CD4-positive, CD25-positive, alpha-beta regulatory T cell (primary cell): Measurements from ENCODE around the gene TPM3. TPM values are rescaled to one million over a fixed set of nuclear protein-coding genes. Genes with fewer than 3 reads are reported as not detected.
"Not testable (repeated sequence)": the region's sequence is repeated elsewhere in the genome, so short reads cannot be mapped to it uniquely, and the experiment has no call there.

ENCODE experiments used
- ATAC-seq, 2 donors: fragments of 150-1000 bp; cut with Tn5 transposase; one replicate each; pipeline ENCODE4 v1.10.0; 2021; ENCODE audit warnings: low read depth in 2 of 2, moderate number of reproducible peaks in 2 of 2, moderate library complexity in 1 of 2
- DNase-seq, 3 donors: peaks; one replicate each; pipeline versions ENCODE4 v3.0.0 to v3.0.0-alpha.2; 2012 to 2022; ENCODE audit warnings: mixed read lengths in 1 of 3
- H3K27ac ChIP-seq: one replicate; pipeline ENCODE4 v1.7.0; 2013; ENCODE audit warnings: mild to moderate bottlenecking, low read length; ENCODE audit not compliant: insufficient read depth, poor library complexity, severe bottlenecking
- H3K27me3 ChIP-seq: one replicate; pipeline ENCODE4 v1.7.0; 2013; ENCODE audit warnings: low read length; ENCODE audit not compliant: control insufficient read depth, insufficient read depth
- H3K36me3 ChIP-seq: one replicate; pipeline ENCODE4 v1.7.0; 2013; ENCODE audit warnings: mild to moderate bottlenecking, low read length, moderate library complexity; ENCODE audit not compliant: control insufficient read depth, insufficient read depth
- H3K4me1 ChIP-seq: 2 replicates; pipeline ENCODE4 v1.7.0; 2013; ENCODE audit warnings: mild to moderate bottlenecking, low read length; ENCODE audit not compliant: insufficient read depth, control insufficient read depth, poor library complexity, severe bottlenecking
- H3K4me3 ChIP-seq: one replicate; pipeline ENCODE4 v1.7.0; 2013; ENCODE audit warnings: low read depth, mild to moderate bottlenecking, low read length, moderate library complexity
- H3K9me3 ChIP-seq, 2 experiments: 1 replicate in 1 of 2; 2 replicates in 1 of 2; pipeline ENCODE4 v1.7.0; 2013; ENCODE audit warnings: low read length in 2 of 2, mild to moderate bottlenecking in 1 of 2, moderate library complexity in 1 of 2; ENCODE audit not compliant: control insufficient read depth in 2 of 2
- H3K27ac Mint-ChIP-seq, 3 donors: one replicate each; pipeline ENCODE4 v1.8.0; 2020 to 2022; ENCODE audit warnings: mild to moderate bottlenecking in 3 of 3, mixed read lengths in 3 of 3, moderate library complexity in 2 of 3
- H3K27me3 Mint-ChIP-seq: one replicate; pipeline ENCODE4 v1.8.0; 2022; ENCODE audit warnings: mild to moderate bottlenecking, mixed read lengths
- H3K36me3 Mint-ChIP-seq: one replicate; pipeline ENCODE4 v1.8.0; 2020; ENCODE audit warnings: mixed read lengths
- H3K4me1 Mint-ChIP-seq, 4 donors: one replicate each; pipeline ENCODE4 v1.8.0; 2020 to 2022; ENCODE audit warnings: mixed read lengths in 4 of 4, mild to moderate bottlenecking in 1 of 4
- H3K4me3 Mint-ChIP-seq, 4 donors: one replicate each; pipeline ENCODE4 v1.8.0; 2020 to 2022; ENCODE audit warnings: mild to moderate bottlenecking in 4 of 4, mixed read lengths in 4 of 4, moderate library complexity in 3 of 4
- H3K9me3 Mint-ChIP-seq, 7 donors: one replicate each; pipeline ENCODE4 v1.8.0; 2020 to 2022; ENCODE audit warnings: mixed read lengths in 7 of 7, mild to moderate bottlenecking in 3 of 7, moderate library complexity in 2 of 7
- polyA plus RNA-seq, 4 donors: library from polyadenylated mRNA; unstranded; fragments of 300-500 nt; fragmentation: Illumina TruSeq; gene quantifications; one replicate each; pipeline ENCODE4 v1.2.3, GENCODE V29; 2021
- total RNA-seq: library from RNA; stranded (reverse); gene quantifications from one replicate; pipeline ENCODE4 v1.2.3, GENCODE V29; 2022

Gene TPM3
- total and polyA plus RNA-seq, 5 donors from 2014 or later: 412 to 1,027 (median 807) TPM

GRCh38 chr1:154154053-154154452 lies 37.8 kb downstream of the TPM3 start:
- H3K9me3 ChIP-seq: no peaks in the 10 kb centered on the region
- Mint-ChIP-seq H3K27ac (peak overlapping the region; percentile 85 to 91 (median 91)), H3K4me3 (peak overlapping the region in 1 of 4 donors; percentile 18), H3K27me3 (no peaks in the 10 kb centered on the region), H3K9me3 (peaks cover 0 to 4% (median 0%) of the 10 kb centered on the region in 7 donors), H3K4me1 (peaks cover 30 to 61% (median 41%) of the 10 kb centered on the region in 4 donors), H3K36me3 (peaks cover 31% of the 10 kb centered on the region)
- DNase-seq (no peak), ATAC-seq (no peak)
- peaks cover 22% of the 10 kb centered on the region for H3K36me3 ChIP-seq
- no peaks in the 10 kb centered on the region for H3K27me3 ChIP-seq
- H3K4me1 ChIP-seq: peaks cover 46% of the 10 kb centered on the region
- H3K27ac ChIP-seq: peak overlapping the region; percentile 78
- H3K4me3 ChIP-seq: no peak overlapping the region

GRCh38 chr1:154151311-154151710 lies 40.6 kb downstream of the TPM3 start:
- Mint-ChIP-seq H3K4me1 (peaks cover 17 to 37% (median 24%) of the 10 kb centered on the region in 4 donors), H3K9me3 (no peaks in the 10 kb centered on the region), H3K36me3 (peaks cover 16% of the 10 kb centered on the region), H3K27ac (peak overlapping the region in 2 of 3 donors; percentile 69 to 75), H3K4me3 (no peak overlapping the region), H3K27me3 (no peaks in the 10 kb centered on the region)
- no peaks in the 10 kb centered on the region for H3K9me3 ChIP-seq
- ATAC-seq: no peak
- peaks cover 23% of the 10 kb centered on the region for H3K4me1 ChIP-seq
- H3K27me3 ChIP-seq: no peaks in the 10 kb centered on the region
- H3K36me3 ChIP-seq: peaks cover 14% of the 10 kb centered on the region
- H3K27ac ChIP-seq: no peak overlapping the region
- no peak for DNase-seq
- no peak overlapping the region for H3K4me3 ChIP-seq

GRCh38 chr1:154148807-154149206 lies 43.1 kb downstream of the TPM3 start:
- DNase-seq (peak in 1 of 3 donors; percentile 37), ATAC-seq (no peak)
- no peak overlapping the region for H3K27ac ChIP-seq
- Mint-ChIP-seq H3K4me3 (no peak overlapping the region), H3K4me1 (peaks cover 8 to 21% (median 14%) of the 10 kb centered on the region in 4 donors), H3K36me3 (peaks cover under 1% of the 10 kb centered on the region), H3K9me3 (no peaks in the 10 kb centered on the region), H3K27ac (peak overlapping the region in 1 of 3 donors; percentile 89), H3K27me3 (no peaks in the 10 kb centered on the region)
- no peaks in the 10 kb centered on the region for H3K9me3 ChIP-seq
- no peak overlapping the region for H3K4me3 ChIP-seq
- no peaks in the 10 kb centered on the region for H3K4me1 ChIP-seq
- no peaks in the 10 kb centered on the region for H3K36me3 ChIP-seq
- no peaks in the 10 kb centered on the region for H3K27me3 ChIP-seq

- H3K9me3 Mint-ChIP-seq, H3K9me3 ChIP-seq, H3K27me3 ChIP-seq, H3K4me1 ChIP-seq, ATAC-seq, H3K27ac Mint-ChIP-seq, H3K4me3 ChIP-seq, H3K27me3 Mint-ChIP-seq, H3K27ac ChIP-seq, H3K36me3 ChIP-seq, DNase-seq, H3K36me3 Mint-ChIP-seq, H3K4me3 Mint-ChIP-seq: not testable (repeated sequence)
- peaks cover 2 to 17% (median 10%) of the 10 kb centered on the region in 4 donors for H3K4me1 Mint-ChIP-seq
Observed at GRCh38 chr1:154147505-154147904, 44.4 kb downstream of the TPM3 start.

- Mint-ChIP-seq H3K36me3 (no peaks in the 10 kb centered on the region), H3K4me1 (peaks cover 2 to 16% (median 8%) of the 10 kb centered on the region in 4 donors), H3K27me3 (no peaks in the 10 kb centered on the region), H3K27ac (no peak overlapping the region), H3K4me3 (no peak overlapping the region), H3K9me3 (no peaks in the 10 kb centered on the region)
- Histone ChIP-seq H3K4me1 (no peaks in the 10 kb centered on the region), H3K9me3 (no peaks in the 10 kb centered on the region), H3K4me3 (no peak overlapping the region), H3K27ac (no peak overlapping the region), H3K36me3 (no peaks in the 10 kb centered on the region), H3K27me3 (no peaks in the 10 kb centered on the region)
- no peak for ATAC-seq
- DNase-seq: peak in 1 of 3 donors; percentile 26
Observed at GRCh38 chr1:154145986-154146385, 45.9 kb downstream of the TPM3 start.

GRCh38 chr1:154142358-154142757 lies 49.5 kb downstream of the TPM3 start:
- no peaks in the 10 kb centered on the region for H3K36me3 Mint-ChIP-seq
- H3K27ac Mint-ChIP-seq: no peak overlapping the region
- Histone ChIP-seq H3K4me1 (no peaks in the 10 kb centered on the region), H3K9me3 (no peaks in the 10 kb centered on the region), H3K4me3 (no peak overlapping the region), H3K27ac (no peak overlapping the region), H3K27me3 (no peaks in the 10 kb centered on the region), H3K36me3 (no peaks in the 10 kb centered on the region)
- no peaks in the 10 kb centered on the region for H3K9me3 Mint-ChIP-seq
- H3K4me1 Mint-ChIP-seq: peaks cover 0 to 9% (median 4%) of the 10 kb centered on the region in 4 donors
- no peak for ATAC-seq
- H3K27me3 Mint-ChIP-seq: no peaks in the 10 kb centered on the region
- no peak for DNase-seq
- H3K4me3 Mint-ChIP-seq: no peak overlapping the region

- DNase-seq: no peak
- Histone ChIP-seq H3K36me3 (no peaks in the 10 kb centered on the region), H3K27me3 (no peaks in the 10 kb centered on the region), H3K9me3 (no peaks in the 10 kb centered on the region), H3K27ac (no peak overlapping the region), H3K4me3 (no peak overlapping the region), H3K4me1 (no peaks in the 10 kb centered on the region)
- Mint-ChIP-seq H3K27me3 (no peaks in the 10 kb centered on the region), H3K4me3 (no peak overlapping the region), H3K36me3 (no peaks in the 10 kb centered on the region), H3K4me1 (peaks cover 0 to 9% (median 2%) of the 10 kb centered on the region in 4 donors), H3K27ac (no peak overlapping the region), H3K9me3 (no peaks in the 10 kb centered on the region)
- no peak for ATAC-seq
Observed at GRCh38 chr1:154141240-154141639, 50.7 kb downstream of the TPM3 start.

GRCh38 chr1:154137888-154138287 lies 54.0 kb downstream of the TPM3 start:
- H3K9me3 Mint-ChIP-seq: no peaks in the 10 kb centered on the region
- Histone ChIP-seq H3K27ac (no peak overlapping the region), H3K36me3 (no peaks in the 10 kb centered on the region), H3K27me3 (no peaks in the 10 kb centered on the region), H3K4me1 (no peaks in the 10 kb centered on the region), H3K4me3 (no peak overlapping the region), H3K9me3 (no peaks in the 10 kb centered on the region)
- no peak for ATAC-seq
- peaks cover 0 to 5% (median 0%) of the 10 kb centered on the region in 4 donors for H3K4me1 Mint-ChIP-seq
- no peak for DNase-seq
- H3K27ac Mint-ChIP-seq: no peak overlapping the region
- H3K36me3 Mint-ChIP-seq: no peaks in the 10 kb centered on the region
- no peaks in the 10 kb centered on the region for H3K27me3 Mint-ChIP-seq
- H3K4me3 Mint-ChIP-seq: no peak overlapping the region
